Iris pigment epithelial cell (primary cell): ENCODE data around the gene RIOK2.

Experiments
- DNase-seq: peaks from one replicate; pipeline ENCODE4 v3.0.0-alpha.2; 2011; ENCODE audit warnings: low read depth

The RIOK2 gene

GRCh38 chr5:97124335-97124734, 58.7 kb downstream of the RIOK2 start:
- DNase-seq, result no peak

DNA sequence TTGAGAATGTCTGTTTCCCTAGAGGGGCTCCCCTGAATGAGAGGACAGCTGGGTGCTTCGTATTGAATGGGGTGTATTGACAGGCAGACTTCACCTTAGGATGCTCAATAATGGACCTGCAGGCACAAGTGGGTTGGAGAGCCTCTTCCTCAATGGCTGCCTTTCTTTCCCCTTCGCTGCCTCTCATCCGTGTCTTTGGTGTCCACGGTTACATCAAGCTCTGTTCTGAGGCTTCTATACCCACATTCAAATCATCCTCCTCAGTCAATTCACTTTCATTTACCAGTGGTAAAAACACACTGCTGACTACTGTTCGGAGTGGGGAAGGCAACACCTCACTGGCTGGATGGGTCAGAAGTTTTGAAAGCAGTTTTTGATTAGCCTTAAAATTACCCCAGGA, 61.2 kb downstream of the RIOK2 start:
- no peak for DNase-seq

DNA sequence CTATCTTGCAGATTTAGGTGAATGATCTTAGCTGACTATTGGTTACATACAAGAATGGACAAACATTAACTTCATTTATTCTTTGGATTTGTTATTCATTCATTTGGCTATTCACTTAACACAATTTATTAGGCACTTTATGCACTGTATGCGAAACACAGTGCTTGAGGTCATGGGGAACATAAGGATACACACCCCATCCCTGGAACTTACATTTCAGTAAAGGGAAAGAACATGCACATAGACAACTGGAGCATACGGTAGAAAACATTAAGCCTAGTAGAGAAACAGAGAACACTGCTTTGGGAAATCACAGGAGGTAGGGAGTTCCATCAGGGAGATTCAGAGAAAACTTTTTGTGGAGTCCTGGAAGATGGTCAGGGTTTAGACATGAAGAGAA, 62.9 kb downstream of the RIOK2 start:
- DNase-seq, result no peak

GRCh38 chr5:97119007-97119390, 64.0 kb downstream of the RIOK2 start:
- no peak for DNase-seq

GRCh38 chr5:97118261-97119006, 64.6 kb downstream of the RIOK2 start:
- no peak for DNase-seq

GRCh38 chr5:97115932-97116331, 67.1 kb downstream of the RIOK2 start:
- no peak for DNase-seq

DNA sequence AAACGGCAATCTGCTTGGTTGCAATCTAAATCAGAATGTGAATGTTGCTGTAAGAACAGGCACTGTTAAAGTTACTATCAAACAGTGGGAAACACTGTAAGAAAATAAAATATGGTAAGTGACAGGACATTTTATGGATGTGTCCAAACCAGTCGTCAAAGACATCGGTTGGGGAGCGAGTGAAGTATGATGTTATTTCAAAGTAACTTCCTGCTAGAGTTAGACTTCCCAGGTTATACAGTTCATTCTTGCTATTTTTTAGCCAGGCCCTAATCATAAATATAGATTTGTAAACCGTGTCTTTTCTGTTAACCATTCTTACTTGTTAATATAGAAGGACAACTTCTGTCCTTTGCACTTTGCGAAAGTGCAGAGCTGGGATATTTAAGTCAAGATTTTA, 70.8 kb downstream of the RIOK2 start:
- DNase-seq, result no peak

- DNase-seq, result no peak
These were observed 71.4 kb downstream of the RIOK2 start for GRCh38 chr5:97111616-97112015.

- DNase-seq, result no peak
These were observed 72.0 kb downstream of the RIOK2 start for GRCh38 chr5:97111004-97111403.
